K562 (cell line): Measurements from ENCODE around the gene ZNF69. TPM values are rescaled to one million over a fixed set of nuclear protein-coding genes. Genes with fewer than 3 reads are reported as not detected.
A peak's percentile ranks its signal among the peaks of the same experiment; 100 is the strongest.

Source experiments
- BCLAF1 ChIP-seq, 2 experiments: fragments of 450-650 bp in 1 of 2; IDR thresholded peaks; 2 replicates each; pipeline ENCODE4 v1.6.1; 2011 to 2017; ENCODE audit warnings: low read depth in 2 of 2, antibody characterized with exemption in 1 of 2, borderline replicate concordance in 1 of 2, low read length in 1 of 2, mild to moderate bottlenecking in 1 of 2, mixed read lengths in 1 of 2; ENCODE audit not compliant: control insufficient read depth in 1 of 2
- CBX3 ChIP-seq, 2 experiments: IDR thresholded peaks; 1 replicate in 1 of 2; 2 replicates in 1 of 2; pipeline ENCODE4 v1.6.1; 2012; ENCODE audit warnings: inconsistent platforms in 2 of 2, low read length in 2 of 2, borderline replicate concordance in 1 of 2, control low read depth in 1 of 2
- CHD7 ChIP-seq: fragments of 200-600 bp; sonication (generic); IDR thresholded peaks from one replicate; pipeline ENCODE4 v1.6.1; 2012; ENCODE audit warnings: mild to moderate bottlenecking, low read depth, low read length, inconsistent platforms
- MAFF ChIP-seq: IDR thresholded peaks from 2 replicates; pipeline ENCODE4 v1.6.1; 2012; ENCODE audit warnings: low read length, improper control_type of control experiment
- MAZ ChIP-seq, 2 experiments: fragments of 450-650 bp in 1 of 2; sonication (generic) in 1 of 2; formaldehyde crosslinking; IDR thresholded peaks in 1 of 2; conservative IDR thresholded peaks in 1 of 2; 2 replicates each; pipeline versions ENCODE4 v1.4.0 to v1.5.0; 2020; ENCODE audit warnings: mild to moderate bottlenecking in 1 of 2, missing genetic modification reagents in 1 of 2
- TBL1XR1 ChIP-seq, 2 experiments: IDR thresholded peaks; 2 replicates each; pipeline ENCODE4 v1.6.1; 2012; ENCODE audit warnings: improper control_type of control experiment in 2 of 2, low read length in 2 of 2, mild to moderate bottlenecking in 1 of 2
- TCF15 ChIP-seq: fragments of 250-450 bp; sonication (Bioruptor Pico); IDR thresholded peaks from 2 replicates; pipeline ENCODE4 v1.8.0; 2022; ENCODE audit warnings: moderate library complexity, mild to moderate bottlenecking, inconsistent platforms
- TCF3 ChIP-seq: sonication (generic); formaldehyde crosslinking; IDR thresholded peaks from 2 replicates; pipeline ENCODE4 v1.4.0; 2020; ENCODE audit warnings: mild to moderate bottlenecking, missing genetic modification reagents
- ZBTB9 ChIP-seq: fragments of 450-650 bp; formaldehyde crosslinking; IDR thresholded peaks from 2 replicates; pipeline ENCODE4 v1.4.0; 2020; ENCODE audit warnings: mild to moderate bottlenecking, moderate library complexity
- ZKSCAN8 ChIP-seq: fragments of 200-800 bp; sonication (Bioruptor generic); IDR thresholded peaks from 2 replicates; pipeline ENCODE4 v1.6.1; 2016; ENCODE audit warnings: missing genetic modification characterization, missing compliant biosample characterization
- polyA plus RNA-seq, 8 experiments: library from polyadenylated mRNA; depleted of rRNA in 4 of 8; stranded (reverse) in 5 of 8; unstranded in 3 of 8; fragments of >200 nt; fragmentation: Nextera tagmentation in 2 of 8; fragmentation: Illumina TruSeq in 1 of 8; extraction: Ambion mirVana in 2 of 8; extraction: Trizol in 1 of 8; gene quantifications; 2 replicates each; pipeline versions ENCODE4 v1.2.1 to v1.2.3, GENCODE V29; 2011 to 2014; ENCODE audit warnings: inconsistent platforms in 1 of 8, missing spikeins in 1 of 8
- total RNA-seq, 7 experiments: library from RNA; depleted of rRNA in 6 of 7; stranded (reverse); fragments of >200 nt in 6 of 7; fragmentation: Illumina TruSeq in 2 of 7; extraction: Trizol in 2 of 7; gene quantifications; 2 replicates each; pipeline versions ENCODE4 v1.2.1 to v1.2.3, GENCODE V29; 2011 to 2021; ENCODE audit warnings: low replicate concordance in 1 of 7

Gene ZNF69
- total and polyA plus RNA-seq, 9 of the 15 experiments (the other 6 are each of a cell fraction or from before 2014, with no cell fraction given), result 2.3 to 5.4 (median 3.6) TPM

GRCh38 chr19:11949201-11949600, 61.6 kb downstream of the ZNF69 start (continued):
- TF ChIP-seq BCLAF1 (IDR thresholded peaks at IDR 0.05; ENCODE audit: borderline replicate concordance in 1 of 2, control insufficient read depth in 1 of 2, low read depth in 2 of 2, low read length in 1 of 2) (no peak), TCF15 (CRISPR knock-in tag) (no peak), TBL1XR1 (IDR thresholded peaks at IDR 0.05; ENCODE audit: low read length in 2 of 2) (no peak), CHD7 (no peak), CBX3 (IDR thresholded peaks at IDR 0.05; ENCODE audit: borderline replicate concordance in 1 of 2, low read length in 2 of 2) (peak in 1 of 2 experiments; percentile 85; a peak in 2 of 3 replicates), TCF3 (CRISPR knock-in tag) (no peak), MAFF (no peak), ZKSCAN8 (no peak), MAZ (CRISPR knock-in tag; conservative IDR thresholded peaks at IDR 0.05 in 1 of 2, IDR thresholded peaks at IDR 0.05 in 1 of 2) (no peak), ZBTB9 (no peak)
